Natural killer cell (primary cell): ENCODE results near the gene AIFM3. TPM values are rescaled to one million over a fixed set of nuclear protein-coding genes. Genes with fewer than 3 reads are reported as not detected.
A peak's percentile ranks its signal among the peaks of the same experiment; 100 is the strongest.

ENCODE experiments used
- ATAC-seq, 3 donors: fragments of 150-1000 bp in 2 of 3; fragments of 200-7000 bp in 1 of 3; cut with Tn5 transposase; 1 replicate in 1 of 3; 2 replicates in 2 of 3; pipeline ENCODE4 v1.10.0; 2021; ENCODE audit warnings: mild to moderate bottlenecking in 2 of 3, moderate library complexity in 2 of 3
- DNase-seq, 2 donors: peaks; one replicate each; pipeline versions ENCODE4 v3.0.0 to v3.0.0-alpha.2; 2013 to 2021; ENCODE audit warnings: mixed read lengths in 1 of 2
- H3K27ac ChIP-seq: one replicate; pipeline ENCODE4 v1.5.1; 2013; ENCODE audit warnings: mild to moderate bottlenecking, low read length
- H3K27me3 ChIP-seq: one replicate; pipeline ENCODE4 v1.6.1; 2013; ENCODE audit warnings: low read length; ENCODE audit not compliant: control insufficient read depth, insufficient read depth
- H3K36me3 ChIP-seq: one replicate; pipeline ENCODE4 v1.6.1; 2013; ENCODE audit warnings: low read length; ENCODE audit not compliant: control insufficient read depth, insufficient read depth
- H3K4me1 ChIP-seq: one replicate; pipeline ENCODE4 v1.6.1; 2013; ENCODE audit warnings: low read length; ENCODE audit not compliant: control insufficient read depth, insufficient read depth
- H3K4me3 ChIP-seq: one replicate; pipeline ENCODE4 v1.5.1; 2013; ENCODE audit warnings: low read length
- H3K9me3 ChIP-seq: one replicate; pipeline ENCODE4 v1.6.1; 2013; ENCODE audit warnings: low read length; ENCODE audit not compliant: control insufficient read depth, insufficient read depth
- H3K27ac Mint-ChIP-seq, 2 donors: one replicate each; pipeline ENCODE4 v1.8.0; 2022; ENCODE audit warnings: mild to moderate bottlenecking in 2 of 2, mixed read lengths in 2 of 2, moderate library complexity in 1 of 2
- H3K27me3 Mint-ChIP-seq, 2 donors: one replicate each; pipeline ENCODE4 v1.8.0; 2022; ENCODE audit warnings: low read depth in 2 of 2, mixed read lengths in 2 of 2
- H3K36me3 Mint-ChIP-seq: one replicate; pipeline ENCODE4 v1.8.0; 2022; ENCODE audit warnings: mixed read lengths
- H3K4me1 Mint-ChIP-seq, 2 donors: one replicate each; pipeline ENCODE4 v1.8.0; 2022; ENCODE audit warnings: mixed read lengths in 2 of 2
- H3K4me3 Mint-ChIP-seq: one replicate; pipeline ENCODE4 v1.8.0; 2022; ENCODE audit warnings: mild to moderate bottlenecking, moderate library complexity, mixed read lengths
- H3K9me3 Mint-ChIP-seq, 2 donors: one replicate each; pipeline ENCODE4 v1.8.0; 2022; ENCODE audit warnings: mixed read lengths in 2 of 2
- WGBS: methylation state at CpG from one replicate; pipeline ENCODE4 v1.1.7; 2013; ENCODE audit warnings: missing lambda C conversion rate; ENCODE audit not compliant: insufficient coverage; 5-methylcytosine and 5-hydroxymethylcytosine counted together
- intact Hi-C: fragments of 100-400 bp; cut with micrococcal nuclease; formaldehyde crosslinking; loops from one replicate; pipeline ENCODE4 v1.14.2; 2022
- total RNA-seq, 4 donors: library from RNA; stranded (reverse); fragments of 120-200 nt in 1 of 4; gene quantifications; one replicate each; pipeline versions ENCODE4 v1.2.3 to v1.2.4, GENCODE V29; 2013 to 2022
- TF ChIP-seq, protein P1 (sequence below): fragments of 200-600 bp; IDR thresholded peaks from one replicate; pipeline ENCODE4 v1.8.0; 2022; ENCODE audit warnings: antibody characterized with exemption

The AIFM3 gene
- total RNA-seq, 3 donors from 2014 or later (not counting 1 experiment from before 2014, with no cell fraction given): 1.5 to 2.3 (median 2.2) TPM

DNA sequence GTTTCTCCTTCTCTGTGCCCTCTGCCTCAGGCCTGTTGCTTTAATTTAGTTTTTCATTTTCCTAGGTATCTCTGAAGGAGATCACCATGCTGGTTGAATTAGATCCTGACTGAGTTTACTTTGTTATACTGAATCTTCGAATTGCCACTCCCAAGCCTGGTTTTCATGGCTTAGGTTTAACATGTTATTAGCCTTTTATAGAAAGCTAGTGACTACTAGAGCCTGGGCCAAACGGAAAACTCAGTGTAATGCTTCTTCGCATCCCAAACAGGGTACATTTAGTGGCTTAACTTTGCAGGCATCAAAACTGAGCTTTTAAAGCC, 46.2 kb upstream of the AIFM3 start:
- H3K4me1 ChIP-seq: peaks cover 42% of the 10 kb centered on the region
- Mint-ChIP-seq H3K4me1 (peaks cover 71 to 74% of the 10 kb centered on the region in 2 donors), H3K27me3 (no peaks in the 10 kb centered on the region), H3K36me3 (no peaks in the 10 kb centered on the region), H3K4me3 (peak overlapping the region; percentile 98), H3K27ac (peak overlapping the region; percentile 95 to 98), H3K9me3 (no peaks in the 10 kb centered on the region)
- TF ChIP-seq, protein P1, sequence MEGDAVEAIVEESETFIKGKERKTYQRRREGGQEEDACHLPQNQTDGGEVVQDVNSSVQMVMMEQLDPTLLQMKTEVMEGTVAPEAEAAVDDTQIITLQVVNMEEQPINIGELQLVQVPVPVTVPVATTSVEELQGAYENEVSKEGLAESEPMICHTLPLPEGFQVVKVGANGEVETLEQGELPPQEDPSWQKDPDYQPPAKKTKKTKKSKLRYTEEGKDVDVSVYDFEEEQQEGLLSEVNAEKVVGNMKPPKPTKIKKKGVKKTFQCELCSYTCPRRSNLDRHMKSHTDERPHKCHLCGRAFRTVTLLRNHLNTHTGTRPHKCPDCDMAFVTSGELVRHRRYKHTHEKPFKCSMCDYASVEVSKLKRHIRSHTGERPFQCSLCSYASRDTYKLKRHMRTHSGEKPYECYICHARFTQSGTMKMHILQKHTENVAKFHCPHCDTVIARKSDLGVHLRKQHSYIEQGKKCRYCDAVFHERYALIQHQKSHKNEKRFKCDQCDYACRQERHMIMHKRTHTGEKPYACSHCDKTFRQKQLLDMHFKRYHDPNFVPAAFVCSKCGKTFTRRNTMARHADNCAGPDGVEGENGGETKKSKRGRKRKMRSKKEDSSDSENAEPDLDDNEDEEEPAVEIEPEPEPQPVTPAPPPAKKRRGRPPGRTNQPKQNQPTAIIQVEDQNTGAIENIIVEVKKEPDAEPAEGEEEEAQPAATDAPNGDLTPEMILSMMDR: no peak
- no peak overlapping the region for H3K27ac ChIP-seq
- DNase-seq (no peak), ATAC-seq (no peak)
- H3K4me3 ChIP-seq: no peak overlapping the region
- no peaks in the 10 kb centered on the region for H3K27me3 ChIP-seq
- no peaks in the 10 kb centered on the region for H3K36me3 ChIP-seq
- WGBS: 64% methylated on average over 3 of the region's 3 CpGs
- H3K9me3 ChIP-seq: no peaks in the 10 kb centered on the region
- intact Hi-C loops: no loop called here

DNA sequence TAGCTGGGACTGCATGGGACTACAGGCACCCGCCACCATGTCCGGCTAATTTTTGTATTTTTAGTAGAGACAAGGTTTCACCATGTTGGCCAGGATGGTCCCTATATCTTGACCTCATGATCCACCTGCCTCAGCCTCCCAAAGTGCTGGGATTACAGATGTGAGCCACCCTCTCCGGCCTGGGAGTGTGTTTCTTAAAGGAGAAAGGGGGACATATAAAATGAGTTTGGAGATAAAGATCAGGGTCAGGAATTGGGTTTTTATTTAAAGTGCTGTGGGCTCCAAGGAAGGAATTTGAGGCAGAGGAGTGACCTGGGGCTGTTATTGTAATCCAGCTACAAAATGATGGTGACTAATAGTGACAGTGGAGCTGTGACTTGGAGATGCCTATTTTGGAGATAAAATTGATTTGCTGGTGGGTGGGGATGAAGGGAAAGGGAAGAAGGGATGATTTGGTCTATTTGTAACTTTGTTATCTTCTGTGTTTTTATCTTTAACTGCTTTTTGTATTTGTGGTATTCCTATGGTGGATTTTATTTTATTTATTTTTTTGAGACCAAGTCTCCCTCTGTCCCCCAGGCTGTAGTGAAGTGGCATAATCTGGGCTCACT, 44.8 kb upstream of the AIFM3 start:
- Mint-ChIP-seq H3K27ac (peak overlapping the region; percentile 72 to 95), H3K27me3 (no peaks in the 10 kb centered on the region), H3K4me3 (peak overlapping the region; percentile 66), H3K4me1 (peaks cover 69 to 72% of the 10 kb centered on the region in 2 donors), H3K36me3 (no peaks in the 10 kb centered on the region), H3K9me3 (no peaks in the 10 kb centered on the region)
- H3K36me3 ChIP-seq: no peaks in the 10 kb centered on the region
- H3K4me3 ChIP-seq: no peak overlapping the region
- H3K4me1 ChIP-seq: peaks cover 40% of the 10 kb centered on the region
- H3K27ac ChIP-seq: no peak overlapping the region
- no peaks in the 10 kb centered on the region for H3K27me3 ChIP-seq
- intact Hi-C loops: no loop called here
- DNase-seq: no peak
- ATAC-seq: no peak
- TF ChIP-seq, protein P1: no peak
- no peaks in the 10 kb centered on the region for H3K9me3 ChIP-seq
- 89% methylated on average over 3 of the region's 3 CpGs for WGBS

DNA sequence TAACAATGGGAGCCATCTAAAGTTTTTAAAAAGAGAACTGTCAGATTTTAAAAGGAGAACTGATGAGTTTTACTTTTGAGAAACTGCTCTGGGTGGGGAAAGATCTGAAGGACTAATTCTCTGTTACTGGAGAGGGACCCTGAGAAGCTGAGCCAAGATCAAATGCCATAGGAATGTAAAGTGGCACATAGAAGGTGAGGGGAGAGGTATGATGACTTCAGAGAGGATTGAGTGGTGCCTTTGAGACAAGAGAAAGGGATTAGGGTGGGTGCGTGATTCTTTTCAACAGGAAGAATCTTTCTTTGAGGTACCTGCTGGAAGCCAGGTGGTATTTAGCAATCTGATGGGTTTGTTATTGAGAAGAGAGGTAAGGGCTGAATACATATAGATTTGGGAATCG, 40.8 kb upstream of the AIFM3 start:
- Histone ChIP-seq H3K4me3 (no peak overlapping the region), H3K27ac (no peak overlapping the region), H3K9me3 (no peaks in the 10 kb centered on the region), H3K4me1 (peaks cover 44% of the 10 kb centered on the region), H3K36me3 (no peaks in the 10 kb centered on the region), H3K27me3 (no peaks in the 10 kb centered on the region)
- H3K4me3 Mint-ChIP-seq: no peak overlapping the region
- TF ChIP-seq, protein P1: no peak
- H3K36me3 Mint-ChIP-seq: no peaks in the 10 kb centered on the region
- DNase-seq: no peak
- H3K9me3 Mint-ChIP-seq: no peaks in the 10 kb centered on the region
- H3K27ac Mint-ChIP-seq: peak overlapping the region; percentile 64 to 76
- peaks cover 56 to 64% of the 10 kb centered on the region in 2 donors for H3K4me1 Mint-ChIP-seq
- H3K27me3 Mint-ChIP-seq: no peaks in the 10 kb centered on the region
- no peak for ATAC-seq
- 93% methylated on average over 2 of the region's 2 CpGs for WGBS
- intact Hi-C loops: loop anchor here (2.0 kb wide), 1 partner anchor 55 kb away; no protein-coding TSS in a partner anchor
